ENCODE data around the gene SOD1. TPM values are rescaled to one million over a fixed set of nuclear protein-coding genes. Genes with fewer than 3 reads are reported as not detected.

Gene SOD1
- total RNA-seq, 4 donors from 2014 or later: 87.6 to 156 (median 140) TPM

- Histone ChIP-seq H3K27me3 (no peaks in the 10 kb centered on the region), H3K9me3 (no peaks in the 10 kb centered on the region), H3K4me1 (no peaks in the 10 kb centered on the region), H3K4me3 (no peak overlapping the region), H3K36me3 (no peaks in the 10 kb centered on the region), H3K27ac (no peak overlapping the region)
- intact Hi-C loops (cut with DNase I; ENCODE audit: low total_unique reads): no loop called here
- TF ChIP-seq CTCF (IDR thresholded peaks at IDR 0.05) (no peak), POLR2A (IDR thresholded peaks at IDR 0.05) (no peak)
- DNase-seq: no peak
These were observed 19.0 kb downstream of the SOD1 start for GRCh38 chr21:31678478-31678877.

GRCh38 chr21:31682620-31683019, 23.1 kb downstream of the SOD1 start:
- no peak for DNase-seq
- Histone ChIP-seq H3K9me3 (no peaks in the 10 kb centered on the region), H3K36me3 (no peaks in the 10 kb centered on the region), H3K27me3 (no peaks in the 10 kb centered on the region), H3K4me3 (no peak overlapping the region), H3K27ac (no peak overlapping the region), H3K4me1 (no peaks in the 10 kb centered on the region)
- TF ChIP-seq POLR2A (IDR thresholded peaks at IDR 0.05) (no peak), CTCF (IDR thresholded peaks at IDR 0.05) (no peak)
- intact Hi-C loops (cut with DNase I; ENCODE audit: low total_unique reads): no loop called here

- DNase-seq: no peak
- H3K27ac ChIP-seq: no peak overlapping the region
- TF ChIP-seq POLR2A (IDR thresholded peaks at IDR 0.05): no peak
- no peak for TF ChIP-seq CTCF (IDR thresholded peaks at IDR 0.05)
- no peak overlapping the region for H3K4me3 ChIP-seq
- H3K4me1 ChIP-seq: no peaks in the 10 kb centered on the region
- intact Hi-C loops (cut with DNase I; ENCODE audit: low total_unique reads): no loop called here
- H3K27me3 ChIP-seq: no peaks in the 10 kb centered on the region
- no peaks in the 10 kb centered on the region for H3K36me3 ChIP-seq
- H3K9me3 ChIP-seq: no peaks in the 10 kb centered on the region
These were observed 23.5 kb downstream of the SOD1 start for GRCh38 chr21:31683029-31683428.

- no peak for TF ChIP-seq POLR2A (IDR thresholded peaks at IDR 0.05)
- TF ChIP-seq CTCF (IDR thresholded peaks at IDR 0.05): no peak
- H3K36me3 ChIP-seq: no peaks in the 10 kb centered on the region
- no peak for DNase-seq
These were observed 25.4 kb downstream of the SOD1 start for GRCh38 chr21:31684918-31685317.

GRCh38 chr21:31686272-31686915, 26.9 kb downstream of the SOD1 start:
- intact Hi-C loops (cut with DNase I; ENCODE audit: low total_unique reads): no loop called here
- no peaks in the 10 kb centered on the region for H3K36me3 ChIP-seq

More at GRCh38 chr21:31684918-31685317, 25.4 kb downstream of the SOD1 start:
- no peaks in the 10 kb centered on the region for H3K9me3 ChIP-seq
- H3K4me3 ChIP-seq: no peak overlapping the region
- no peak overlapping the region for H3K27ac ChIP-seq
- intact Hi-C loops (cut with DNase I; ENCODE audit: low total_unique reads): no loop called here
- no peaks in the 10 kb centered on the region for H3K27me3 ChIP-seq
- no peaks in the 10 kb centered on the region for H3K4me1 ChIP-seq

More at GRCh38 chr21:31686272-31686915, 26.9 kb downstream of the SOD1 start:
- Histone ChIP-seq H3K27ac (no peak overlapping the region), H3K27me3 (no peaks in the 10 kb centered on the region), H3K4me3 (no peak overlapping the region), H3K9me3 (no peaks in the 10 kb centered on the region), H3K4me1 (no peaks in the 10 kb centered on the region)
- no peak for TF ChIP-seq CTCF (IDR thresholded peaks at IDR 0.05)
- TF ChIP-seq POLR2A (IDR thresholded peaks at IDR 0.05): no peak
- DNase-seq: no peak

All from uterus (tissue), 4 donors.